H1 (cell line): Measurements from ENCODE around the gene NOM1. TPM values are rescaled to one million over a fixed set of nuclear protein-coding genes. Genes with fewer than 3 reads are reported as not detected.

Source experiments
- CTCF ChIA-PET: fragments of 300-600 bp; sonication (Branson Sonifier 250); formaldehyde crosslinking; loops from one replicate; lab custom pipeline; 2021; ENCODE audit not compliant: partially characterized antibody; lab: Charles Lee
- POLR2A ChIA-PET: fragments of 300-600 bp; sonication (Branson Sonifier 250); formaldehyde crosslinking; loops from one replicate; lab custom pipeline; 2021; ENCODE audit warnings: inconsistent platforms; ENCODE audit not compliant: partially characterized antibody; lab: Charles Lee
- DNase-seq, 2 experiments: peaks; one replicate each; pipeline versions ENCODE4 v3.0.0 to v3.0.0-alpha.2; 2010 to 2022; ENCODE audit warnings: low spot score in 2 of 2, low read depth in 1 of 2, mixed read lengths in 1 of 2
- FAIRE-seq: peaks from 2 replicates; lab custom pipeline; 2011; peaks lifted over from hg19 to GRCh38; lab: Jason Lieb, UNC
- H2AFZ ChIP-seq: 2 replicates; pipeline ENCODE4 v1.8.1; 2012; ENCODE audit warnings: low read length, inconsistent platforms
- H2AK5ac ChIP-seq: 2 replicates; pipeline ENCODE4 v1.6.1; 2013; ENCODE audit warnings: low read depth, low read length
- H2BK120ac ChIP-seq: replicated peaks from 2 replicates; pipeline ENCODE3; 2013; ENCODE audit warnings: low read depth, low read length, inconsistent platforms
- H2BK12ac ChIP-seq: 2 replicates; pipeline ENCODE4 v1.6.1; 2013; ENCODE audit warnings: low read depth, low read length
- H2BK15ac ChIP-seq: 2 replicates; pipeline ENCODE4 v1.6.1; 2013; ENCODE audit warnings: low read length
- H2BK20ac ChIP-seq: 2 replicates; pipeline ENCODE4 v1.6.1; 2013; ENCODE audit warnings: low read length
- H2BK5ac ChIP-seq: 2 replicates; pipeline ENCODE4 v1.6.1; 2013; ENCODE audit warnings: low read depth, low read length
- H3K14ac ChIP-seq: 2 replicates; pipeline ENCODE4 v1.6.1; 2013; ENCODE audit warnings: inconsistent platforms; ENCODE audit not compliant: insufficient read length
- H3K18ac ChIP-seq: 2 replicates; pipeline ENCODE4 v1.6.1; 2013; ENCODE audit warnings: low read length; ENCODE audit errors: extremely low read depth
- H3K23ac ChIP-seq: 2 replicates; pipeline ENCODE4 v1.6.1; 2013; ENCODE audit warnings: inconsistent platforms; ENCODE audit not compliant: insufficient read length
- H3K23me2 ChIP-seq: 2 replicates; pipeline ENCODE4 v1.6.1; 2013; ENCODE audit warnings: low read depth, low read length
- H3K27ac ChIP-seq: 2 replicates; pipeline ENCODE4 v1.6.1; 2011; ENCODE audit warnings: low read depth, low read length, inconsistent platforms
- H3K27me3 ChIP-seq, 4 experiments: replicated peaks in 1 of 4; 1 replicate in 1 of 4; 2 replicates in 3 of 4; pipeline versions ENCODE4 v1.6.1 to v1.8.1; 2011 to 2013; ENCODE audit warnings: low read length in 3 of 4, mild to moderate bottlenecking in 3 of 4, inconsistent platforms in 2 of 4, mixed read lengths in 2 of 4, moderate library complexity in 1 of 4; ENCODE audit not compliant: control insufficient read depth in 3 of 4, insufficient read depth in 3 of 4; ENCODE audit errors: extremely low read depth in 1 of 4
- H3K36me3 ChIP-seq, 4 experiments: 2 replicates each; pipeline versions ENCODE4 v1.6.1 to v1.8.1; 2011 to 2013; ENCODE audit warnings: mild to moderate bottlenecking in 4 of 4, low read length in 3 of 4, moderate library complexity in 2 of 4, control low read depth in 1 of 4, inconsistent platforms in 1 of 4; ENCODE audit not compliant: insufficient read depth in 4 of 4, control insufficient read depth in 2 of 4
- H3K4ac ChIP-seq: replicated peaks from 2 replicates; pipeline ENCODE3; 2013; ENCODE audit warnings: low read length, low read depth, mixed read lengths, inconsistent platforms; ENCODE audit not compliant: insufficient read length
- H3K4me1 ChIP-seq, 4 experiments: replicated peaks in 1 of 4; 1 replicate in 1 of 4; 2 replicates in 3 of 4; pipeline versions ENCODE4 v1.6.1 to v1.8.1; 2011 to 2013; ENCODE audit warnings: low read length in 3 of 4, inconsistent platforms in 2 of 4, mixed read lengths in 1 of 4; ENCODE audit not compliant: insufficient read depth in 4 of 4, control insufficient read depth in 3 of 4
- H3K4me2 ChIP-seq, 2 experiments: 2 replicates each; pipeline versions ENCODE4 v1.6.1 to v1.8.1; 2011 to 2013; ENCODE audit warnings: low read depth in 2 of 2, low read length in 2 of 2, control low read depth in 1 of 2, inconsistent platforms in 1 of 2, mild to moderate bottlenecking in 1 of 2; ENCODE audit not compliant: insufficient read depth in 1 of 2
- H3K4me3 ChIP-seq, 4 experiments: fragments of 200-600, 300-600 bp in 1 of 4; sonication (generic), shearing (Covaris generic), sonication (Bioruptor Twin) in 1 of 4; 2 replicates each; pipeline versions ENCODE4 v1.5.1 to v1.8.1; 2011 to 2016; ENCODE audit warnings: low read length in 4 of 4, low read depth in 3 of 4, control low read depth in 2 of 4, inconsistent platforms in 2 of 4, mild to moderate bottlenecking in 2 of 4, mixed read lengths in 1 of 4, moderate library complexity in 1 of 4; ENCODE audit not compliant: insufficient read depth in 2 of 4; ENCODE audit errors: extremely low read depth in 1 of 4
- H3K56ac ChIP-seq: replicated peaks from 2 replicates; pipeline ENCODE3; 2013; ENCODE audit warnings: low read depth, mild to moderate bottlenecking, mixed read lengths, low read length, inconsistent platforms; ENCODE audit not compliant: insufficient read length
- H3K79me1 ChIP-seq: 2 replicates; pipeline ENCODE4 v1.6.1; 2013; ENCODE audit warnings: low read depth, low read length, control low read depth
- H3K79me2 ChIP-seq, 2 experiments: 2 replicates each; pipeline versions ENCODE4 v1.6.1 to v1.8.1; 2012 to 2013; ENCODE audit warnings: low read length in 2 of 2, mild to moderate bottlenecking in 2 of 2, inconsistent platforms in 1 of 2; ENCODE audit not compliant: insufficient read depth in 2 of 2, control insufficient read depth in 1 of 2
- H3K9ac ChIP-seq, 4 experiments: replicated peaks in 1 of 4; 1 replicate in 1 of 4; 2 replicates in 3 of 4; pipeline versions ENCODE4 v1.6.1 to v1.8.1; 2011 to 2013; ENCODE audit warnings: low read depth in 3 of 4, low read length in 3 of 4, control low read depth in 2 of 4, mild to moderate bottlenecking in 2 of 4, moderate library complexity in 2 of 4, inconsistent platforms in 1 of 4; ENCODE audit errors: extremely low read depth in 1 of 4
- H3K9me3 ChIP-seq, 2 experiments: 2 replicates each; pipeline versions ENCODE4 v1.6.1 to v1.8.1; 2012 to 2013; ENCODE audit warnings: mild to moderate bottlenecking in 2 of 2, moderate library complexity in 2 of 2, control low read depth in 1 of 2, inconsistent platforms in 1 of 2, low read depth in 1 of 2, low read length in 1 of 2, mixed read lengths in 1 of 2; ENCODE audit not compliant: insufficient read depth in 2 of 2
- H4K20me1 ChIP-seq, 2 experiments: replicated peaks in 1 of 2; 2 replicates each; pipeline versions ENCODE3 to v1.8.1; 2011 to 2013; ENCODE audit warnings: inconsistent platforms in 2 of 2, low read length in 2 of 2, mild to moderate bottlenecking in 1 of 2; ENCODE audit not compliant: insufficient read depth in 2 of 2, control insufficient read depth in 1 of 2
- H4K5ac ChIP-seq: 2 replicates; pipeline ENCODE4 v1.6.1; 2013; ENCODE audit warnings: low read length, low read depth, mixed read lengths, inconsistent platforms; ENCODE audit not compliant: insufficient read length
- H4K8ac ChIP-seq: 2 replicates; pipeline ENCODE4 v1.8.0; 2013; ENCODE audit warnings: mild to moderate bottlenecking, moderate library complexity, low read length, inconsistent platforms; ENCODE audit not compliant: insufficient read depth; ENCODE audit errors: extremely low read depth
- H4K91ac ChIP-seq: replicated peaks from 2 replicates; pipeline ENCODE3; 2013; ENCODE audit warnings: low read length, mixed read lengths, inconsistent platforms; ENCODE audit not compliant: insufficient read length
- CHD1 ChIP-seq: IDR thresholded peaks from 2 replicates; pipeline ENCODE4 v1.6.1; 2012; ENCODE audit warnings: low read depth, low read length, improper control_type of control experiment
- CTBP2 ChIP-seq: IDR thresholded peaks from 2 replicates; pipeline ENCODE4 v1.7.0; 2011; ENCODE audit warnings: borderline replicate concordance, mild to moderate bottlenecking, moderate library complexity, mixed read lengths, low read length; ENCODE audit not compliant: insufficient read depth, insufficient read length
- E2F6 ChIP-seq: IDR thresholded peaks from 2 replicates; pipeline ENCODE4 v1.6.1; 2012; ENCODE audit warnings: inconsistent platforms
- FOSL1 ChIP-seq: IDR thresholded peaks from 2 replicates; pipeline ENCODE4 v1.6.1; 2011; ENCODE audit warnings: mild to moderate bottlenecking, low read depth, low read length, moderate library complexity; ENCODE audit not compliant: insufficient read depth
- GTF2F1 ChIP-seq: IDR thresholded peaks from 2 replicates; pipeline ENCODE4 v1.6.1; 2012; ENCODE audit warnings: low read depth, low read length, improper control_type of control experiment, borderline replicate concordance
- KDM4A ChIP-seq: IDR thresholded peaks from one replicate; pipeline ENCODE4 v1.7.1; 2012; ENCODE audit warnings: low read depth, mild to moderate bottlenecking, moderate library complexity, low read length, inconsistent platforms; ENCODE audit not compliant: severe bottlenecking
- NANOG ChIP-seq: IDR thresholded peaks from 2 replicates; pipeline ENCODE4 v1.6.1; 2011; ENCODE audit warnings: low read length, low read depth, mild to moderate bottlenecking, inconsistent platforms; ENCODE audit not compliant: insufficient read depth, poor library complexity, severe bottlenecking
- RXRA ChIP-seq: IDR thresholded peaks from 2 replicates; pipeline ENCODE4 v1.6.1; 2011; ENCODE audit warnings: low read depth, mild to moderate bottlenecking, low read length, moderate library complexity; ENCODE audit not compliant: insufficient read depth
- SIRT6 ChIP-seq: IDR thresholded peaks from one replicate; pipeline ENCODE4 v1.7.1; 2012; ENCODE audit warnings: low read length, inconsistent platforms
- SRF ChIP-seq: IDR thresholded peaks from 2 replicates; pipeline ENCODE4 v1.6.1; 2011; ENCODE audit warnings: mild to moderate bottlenecking, low read depth, low read length, moderate library complexity
- TBP ChIP-seq: IDR thresholded peaks from 2 replicates; pipeline ENCODE4 v1.6.1; 2011; ENCODE audit warnings: low read depth, low read length, improper control_type of control experiment
- TCF12 ChIP-seq: IDR thresholded peaks from 2 replicates; pipeline ENCODE4 v1.6.1; 2011; ENCODE audit warnings: low read depth, mild to moderate bottlenecking, low read length
- ZNF274 ChIP-seq: IDR thresholded peaks from 2 replicates; pipeline ENCODE4 v1.7.0; 2012; ENCODE audit warnings: low read length, borderline replicate concordance; ENCODE audit errors: extremely low read depth
- WGBS, 2 experiments: shearing (Covaris generic) in 1 of 2; methylation state at CpG; one replicate each; pipeline versions ENCODE4 v1.1.6 to v1.1.7; 2013 to 2015; ENCODE audit warnings: low lambda C conversion rate in 2 of 2, mixed read lengths in 2 of 2, inconsistent platforms in 1 of 2, low coverage in 1 of 2, missing lambda C conversion rate in 1 of 2; ENCODE audit not compliant: insufficient replicate concordance in 2 of 2, insufficient coverage in 1 of 2, insufficient read length in 1 of 2; ENCODE audit errors: extremely low coverage in 1 of 2, missing lambda C conversion rate in 1 of 2; 5-methylcytosine and 5-hydroxymethylcytosine counted together
- polyA plus RNA-seq, 7 experiments: library from polyadenylated mRNA; depleted of rRNA in 3 of 7; stranded (reverse) in 5 of 7; unstranded in 2 of 7; fragments of >200 nt in 5 of 7; fragments of 200-250 nt in 2 of 7; gene quantifications; 1 replicate in 5 of 7; 2 replicates in 1 of 7; 4 replicates in 1 of 7; pipeline versions ENCODE4 v1.2.1 to v1.2.3, GENCODE V29; 2011 to 2013; ENCODE audit warnings: missing spikeins in 2 of 7, mixed read lengths in 2 of 7
- total RNA-seq: library from RNA; stranded (reverse); fragmentation: NEBNext Ultra II Directional; extraction: Animal tissue kit (Norgen Biotek cat#: 25700); gene quantifications from 2 replicates; pipeline ENCODE4 v1.2.1, GENCODE V29; 2021
- TF ChIP-seq, protein P1 (sequence below): IDR thresholded peaks from 2 replicates; pipeline ENCODE4 v1.6.1; 2012; ENCODE audit warnings: inconsistent platforms

NOM1 gene
- total and polyA plus RNA-seq, 2 of the 8 experiments (the other 6 are each of a cell fraction or from before 2014, with no cell fraction given), result 10.6 to 29.1 TPM

GRCh38 chr7:156962145-156962544 is 12.6 kb downstream of the NOM1 start:
- no peak overlapping the region for H2BK12ac ChIP-seq
- no peak overlapping the region for H3K4me2 ChIP-seq
- H2AFZ ChIP-seq, result no peak overlapping the region
- no peaks in the 10 kb centered on the region for H3K23me2 ChIP-seq
- no peak overlapping the region for H3K4me3 ChIP-seq
- no peak overlapping the region for H3K27ac ChIP-seq
- H3K9ac ChIP-seq, result no peak overlapping the region
- H4K20me1 ChIP-seq, result peaks cover 9 to 22% of the 10 kb centered on the region in 2 experiments
- no peak overlapping the region for H3K23ac ChIP-seq
- no peak overlapping the region for H3K14ac ChIP-seq
- POLR2A ChIA-PET, result interaction anchor here (0.8 kb wide), 1 partner anchor 11 kb away, joined by 3 read pairs; no protein-coding TSS in a partner anchor
- H2AK5ac ChIP-seq, result no peak overlapping the region
- no peak overlapping the region for H3K18ac ChIP-seq
- WGBS, 2 experiments, result 92% methylated on average over 18 of the region's 18 CpGs; no CpG with 5 or more reads in 1 of the 2 experiments
- no peak overlapping the region for H4K8ac ChIP-seq
- DNase-seq (no peak), FAIRE-seq (no peak)
- no peaks in the 10 kb centered on the region for H3K9me3 ChIP-seq
- H2BK5ac ChIP-seq, result no peak overlapping the region
- H3K79me1 ChIP-seq, result peaks cover 3% of the 10 kb centered on the region
- no peak overlapping the region for H3K4ac ChIP-seq
- H3K27me3 ChIP-seq, result no peaks in the 10 kb centered on the region
- CTCF ChIA-PET, result no interaction called here
- no peak overlapping the region for H2BK120ac ChIP-seq
- no peak overlapping the region for H4K91ac ChIP-seq
- H2BK15ac ChIP-seq, result no peak overlapping the region
- no peak overlapping the region for H4K5ac ChIP-seq
- peaks cover 38 to 79% (median 75%) of the 10 kb centered on the region in 4 experiments for H3K36me3 ChIP-seq
- H3K56ac ChIP-seq, result no peak overlapping the region
- no peak overlapping the region for H2BK20ac ChIP-seq
- H3K4me1 ChIP-seq, result no peaks in the 10 kb centered on the region
- H3K79me2 ChIP-seq, result peaks cover 0 to 6% of the 10 kb centered on the region in 2 experiments; a peak in 1 of 4 replicates
- TF ChIP-seq GTF2F1 (no peak), TBP (no peak), SRF (no peak), ZNF274 (no peak), NANOG (no peak), CTBP2 (no peak), CHD1 (no peak), SIRT6 (no peak), E2F6 (no peak), FOSL1 (no peak), TCF12 (no peak), KDM4A (no peak), RXRA (no peak)
- TF ChIP-seq, protein P1, sequence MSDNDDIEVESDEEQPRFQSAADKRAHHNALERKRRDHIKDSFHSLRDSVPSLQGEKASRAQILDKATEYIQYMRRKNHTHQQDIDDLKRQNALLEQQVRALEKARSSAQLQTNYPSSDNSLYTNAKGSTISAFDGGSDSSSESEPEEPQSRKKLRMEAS, result no peak
